Heart left ventricle (tissue), 16 donors: ENCODE measurements around the gene SETBP1. TPM values are rescaled to one million over a fixed set of nuclear protein-coding genes. Genes with fewer than 3 reads are reported as not detected.
A peak's percentile ranks its signal among the peaks of the same experiment; 100 is the strongest.

Source experiments
- ATAC-seq, 4 donors: fragments of 200-7000 bp; cut with Tn5 transposase; one replicate each; pipeline ENCODE4 v1.9.1; 2020 to 2022; ENCODE audit warnings: moderate library complexity in 4 of 4, mild to moderate bottlenecking in 3 of 4, moderate number of reproducible peaks in 1 of 4
- DNase-seq, 5 donors: peaks; one replicate each; pipeline ENCODE4 v3.0.0-alpha.2; 2020
- H3K27ac ChIP-seq, 12 donors: fragments of 200-600 bp; sonication (generic) in 4 of 12; one replicate each; pipeline versions ENCODE4 v1.5.0 to v1.8.0; 2016 to 2022; ENCODE audit warnings: mild to moderate bottlenecking in 2 of 12
- H3K27me3 ChIP-seq, 9 donors: fragments of 200-600 bp; sonication (generic) in 2 of 9; one replicate each; pipeline versions ENCODE4 v1.5.1 to v1.8.0; 2016 to 2022; ENCODE audit warnings: mild to moderate bottlenecking in 3 of 9
- H3K36me3 ChIP-seq, 9 donors: fragments of 200-600 bp; sonication (generic) in 2 of 9; one replicate each; pipeline versions ENCODE4 v1.5.0 to v1.8.0; 2018 to 2022; ENCODE audit warnings: mild to moderate bottlenecking in 2 of 9
- H3K4me1 ChIP-seq, 12 donors: fragments of 200-600 bp; sonication (generic) in 4 of 12; one replicate each; pipeline versions ENCODE4 v1.5.0 to v1.8.0; 2016 to 2022; ENCODE audit warnings: mild to moderate bottlenecking in 3 of 12
- H3K4me3 ChIP-seq, 12 donors: fragments of 200-600 bp; sonication (generic) in 4 of 12; one replicate each; pipeline versions ENCODE4 v1.5.0 to v1.8.0; 2017 to 2022; ENCODE audit warnings: mild to moderate bottlenecking in 9 of 12, moderate library complexity in 4 of 12
- H3K9me3 ChIP-seq, 12 donors: fragments of 200-600 bp; sonication (generic) in 4 of 12; one replicate each; pipeline versions ENCODE4 v1.5.0 to v1.8.0; 2016 to 2022; ENCODE audit warnings: mild to moderate bottlenecking in 1 of 12
- POLR2A ChIP-seq, 2 donors: fragments of 450-650 bp; IDR thresholded peaks; one replicate each; pipeline ENCODE4 v1.6.1; 2017; ENCODE audit warnings: antibody characterized with exemption in 2 of 2, mild to moderate bottlenecking in 2 of 2, moderate library complexity in 2 of 2
- WGBS, 4 donors: extraction: QIAGEN DNeasy Blood & Tissue Kit in 2 of 4; methylation state at CpG; one replicate each; pipeline versions ENCODE4 v1.1.5 to v1.1.7; 2013 to 2018; 5-methylcytosine and 5-hydroxymethylcytosine counted together
- intact Hi-C, 10 donors: fragments of 100-400 bp; cut with DNase I; formaldehyde crosslinking; loops; one replicate each; pipeline versions ENCODE4 v1.11.1 to v1.14.2; 2022
- polyA plus RNA-seq, 2 donors: library from polyadenylated mRNA; stranded (reverse); fragments of 200-250 nt; gene quantifications; one replicate each; pipeline ENCODE4 v1.2.3, GENCODE V29; 2013
- total RNA-seq, 9 donors: library from RNA; depleted of rRNA in 2 of 9; stranded (reverse); fragments of >200 nt in 2 of 9; fragmentation: NEBNext Ultra II Directional in 3 of 9; extraction: Animal tissue kit (Norgen Biotek cat#: 25700) in 3 of 9; gene quantifications; one replicate each; pipeline versions ENCODE4 v1.1.0 to v1.2.4, GENCODE V29; 2016 to 2023
- TF ChIP-seq, protein P1 (sequence below), 12 donors: fragments of 200-600 bp; sonication (generic) in 4 of 12; IDR thresholded peaks; one replicate each; pipeline versions ENCODE4 v1.5.0 to v1.8.0; 2018 to 2022; ENCODE audit warnings: antibody characterized with exemption in 12 of 12, mild to moderate bottlenecking in 5 of 12
- donor health status: ischemic (EF 13 %, LVEDD 7.1; RV severe dilation, severe dysfunction).
- donor health status: healthy with polysubstance abuse.
- donor health status: DM: no; HTN: yes; CAD: no.
- donor health status: DM: no; HTN: no; CAD: no.
- donor health status: ischemic (EF 25% LVEDD 6.9; RV normal size, moderate dysfunction).
- donor health status: ischemic (EF 25% LVEDD 5.7; RV mildly dilated, moderate dysfunction).
- donor health status: healthy.
- donor health status: DM: yes; HTN: yes; CAD: no.
- donor health status: ischemic (EF 35%, LVEDD 5.7; RV mildly dilated, moderate dysfunction).
- donor health status: nonischemic (EF 11% LVEDD 7.7; RV severe dilation, severe dysfunction).
- donor health status: DM: yes; HTN: yes; CAD: no.
- donor health status: PGD.
- donor health status: ischemic (EF 29% LVEDD 5.4; RV normal size, mild dysfunction).
- donor health status: nonischemic (EF 23%, LVEDD 6.1; RV moderate dilation, normal function).

SETBP1 gene
- total and polyA plus RNA-seq, 11 donors = 1.2 to 10.6 (median 5.5) TPM

DNA sequence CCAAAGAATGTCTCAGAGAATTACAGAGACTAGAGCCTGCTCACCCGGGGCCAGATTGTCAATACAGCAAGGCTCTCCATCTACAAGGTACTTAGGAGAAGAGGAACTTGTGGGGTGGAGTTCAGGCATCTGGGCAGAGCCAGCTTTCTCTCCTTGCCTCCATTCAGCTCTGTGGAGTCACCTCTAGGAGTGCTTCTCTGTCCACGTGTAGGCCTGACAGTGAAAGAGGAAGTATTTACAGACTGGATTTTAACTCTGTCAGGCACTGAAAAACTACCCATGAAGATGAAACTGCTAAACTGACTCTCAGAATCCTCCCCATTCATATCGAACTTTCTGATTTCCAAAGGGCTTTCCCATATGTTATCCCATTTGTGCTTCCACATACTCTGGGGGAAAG is 315.6 kb downstream of the SETBP1 start:
- ATAC-seq (no peak), DNase-seq (no peak)
- TF ChIP-seq, protein P1, sequence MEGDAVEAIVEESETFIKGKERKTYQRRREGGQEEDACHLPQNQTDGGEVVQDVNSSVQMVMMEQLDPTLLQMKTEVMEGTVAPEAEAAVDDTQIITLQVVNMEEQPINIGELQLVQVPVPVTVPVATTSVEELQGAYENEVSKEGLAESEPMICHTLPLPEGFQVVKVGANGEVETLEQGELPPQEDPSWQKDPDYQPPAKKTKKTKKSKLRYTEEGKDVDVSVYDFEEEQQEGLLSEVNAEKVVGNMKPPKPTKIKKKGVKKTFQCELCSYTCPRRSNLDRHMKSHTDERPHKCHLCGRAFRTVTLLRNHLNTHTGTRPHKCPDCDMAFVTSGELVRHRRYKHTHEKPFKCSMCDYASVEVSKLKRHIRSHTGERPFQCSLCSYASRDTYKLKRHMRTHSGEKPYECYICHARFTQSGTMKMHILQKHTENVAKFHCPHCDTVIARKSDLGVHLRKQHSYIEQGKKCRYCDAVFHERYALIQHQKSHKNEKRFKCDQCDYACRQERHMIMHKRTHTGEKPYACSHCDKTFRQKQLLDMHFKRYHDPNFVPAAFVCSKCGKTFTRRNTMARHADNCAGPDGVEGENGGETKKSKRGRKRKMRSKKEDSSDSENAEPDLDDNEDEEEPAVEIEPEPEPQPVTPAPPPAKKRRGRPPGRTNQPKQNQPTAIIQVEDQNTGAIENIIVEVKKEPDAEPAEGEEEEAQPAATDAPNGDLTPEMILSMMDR (IDR thresholded peaks at IDR 0.05) = no peak
- no peak for TF ChIP-seq POLR2A (IDR thresholded peaks at IDR 0.05)

DNA sequence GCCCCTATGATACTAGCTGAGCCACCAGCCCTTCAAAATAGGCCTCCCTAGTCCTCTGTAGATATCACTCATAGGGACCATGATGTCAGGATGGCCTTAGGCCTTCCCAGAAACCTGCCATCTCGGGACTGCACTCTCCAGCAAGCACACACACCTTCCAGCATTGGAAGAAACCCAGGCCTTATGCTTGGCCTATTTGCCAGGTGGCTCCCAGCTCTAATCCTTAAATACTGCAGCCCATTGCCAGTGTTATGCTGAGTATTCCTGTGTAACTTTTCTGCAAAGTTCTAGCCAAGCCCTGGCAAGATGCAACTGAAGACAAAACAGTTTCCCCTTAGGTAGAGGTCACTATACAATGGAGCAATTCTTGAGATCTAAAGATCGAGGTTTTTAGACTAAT is 316.5 kb downstream of the SETBP1 start:
- no peaks in the 10 kb centered on the region for H3K4me1 ChIP-seq
- no peaks in the 10 kb centered on the region for H3K36me3 ChIP-seq
- no peak overlapping the region for H3K4me3 ChIP-seq
- peaks cover 0 to 8% (median 0%) of the 10 kb centered on the region in 12 donors for H3K9me3 ChIP-seq
- H3K27me3 ChIP-seq = no peaks in the 10 kb centered on the region
- 90 to 93% (median 90%) methylated on average over 2 of the region's 2 CpGs for WGBS, 4 donors
- DNase-seq (no peak), ATAC-seq (no peak)
- no peak overlapping the region for H3K27ac ChIP-seq
- intact Hi-C loops = no loop called here
- TF ChIP-seq, protein P1 (IDR thresholded peaks at IDR 0.05) = no peak
- TF ChIP-seq POLR2A (IDR thresholded peaks at IDR 0.05) = no peak

More for the DNA sequence above, 315.6 kb downstream of the SETBP1 start:
- H3K9me3 ChIP-seq = peaks cover 0 to 8% (median 0%) of the 10 kb centered on the region in 12 donors
- intact Hi-C loops = no loop called here
- H3K4me3 ChIP-seq = no peak overlapping the region
- no peaks in the 10 kb centered on the region for H3K4me1 ChIP-seq
- 64 to 85% (median 78%) methylated on average over 3 of the region's 3 CpGs for WGBS, 4 donors
- no peaks in the 10 kb centered on the region for H3K36me3 ChIP-seq
- H3K27ac ChIP-seq = no peak overlapping the region
- H3K27me3 ChIP-seq = no peaks in the 10 kb centered on the region

DNA sequence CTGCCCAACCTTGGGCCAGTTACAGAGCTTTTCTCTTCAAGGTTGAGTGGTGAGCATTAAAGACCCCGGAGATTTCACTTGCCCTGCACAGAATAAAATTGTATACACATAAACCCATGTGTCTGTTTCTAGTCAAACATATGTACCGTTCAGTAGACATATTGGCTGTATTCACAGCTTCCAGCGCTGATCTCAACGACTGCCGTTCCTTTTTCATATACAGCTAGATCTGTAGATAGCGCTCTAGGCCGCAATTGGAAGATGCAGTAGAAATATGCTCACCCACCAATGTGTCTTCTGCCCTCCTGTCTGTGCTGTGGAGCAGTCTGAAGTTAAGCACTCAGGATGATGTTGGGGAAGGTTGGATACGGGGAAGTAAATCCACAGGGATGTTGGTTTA is 317.7 kb downstream of the SETBP1 start:
- DNase-seq (no peak), ATAC-seq (no peak)
- intact Hi-C loops = no loop called here
- Histone ChIP-seq H3K9me3 (peaks cover 0 to 8% (median 0%) of the 10 kb centered on the region in 12 donors), H3K4me1 (no peaks in the 10 kb centered on the region), H3K4me3 (no peak overlapping the region), H3K27ac (peak overlapping the region in 1 of 12 donors; percentile 4), H3K27me3 (no peaks in the 10 kb centered on the region), H3K36me3 (no peaks in the 10 kb centered on the region)
- WGBS, 4 donors = 96 to 97% (median 97%) methylated on average over 8 of the region's 8 CpGs
- no peak for TF ChIP-seq POLR2A (IDR thresholded peaks at IDR 0.05)
- TF ChIP-seq, protein P1 (IDR thresholded peaks at IDR 0.05) = no peak

DNA sequence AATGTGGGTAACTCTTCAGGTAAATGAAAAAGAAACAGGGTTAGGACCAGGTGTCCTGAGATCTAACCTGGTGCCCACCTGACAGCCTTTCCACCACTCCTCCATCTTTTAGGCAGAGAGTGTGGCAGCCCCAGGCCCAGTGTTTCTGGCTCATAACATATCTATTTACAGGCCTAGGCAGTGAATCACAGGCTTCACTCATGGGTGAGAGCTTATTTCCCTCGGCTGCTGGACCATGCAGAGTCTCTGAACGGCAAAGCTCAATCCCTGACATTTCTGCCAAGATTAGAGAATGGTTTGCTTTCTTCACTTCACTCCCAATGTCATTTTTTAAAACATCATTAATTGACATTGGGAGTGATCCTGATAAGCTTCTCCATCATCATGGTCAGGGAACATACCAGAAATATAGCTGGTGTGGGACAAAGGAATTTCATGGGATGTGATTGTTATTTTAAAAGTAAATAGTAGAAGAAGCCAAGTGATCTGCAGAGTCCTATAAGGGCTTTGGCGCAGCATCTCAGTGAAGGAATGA is 323.9 kb downstream of the SETBP1 start:
- no peaks in the 10 kb centered on the region for H3K4me1 ChIP-seq
- intact Hi-C loops = no loop called here
- H3K9me3 ChIP-seq = no peaks in the 10 kb centered on the region
- no peak overlapping the region for H3K27ac ChIP-seq
- TF ChIP-seq POLR2A (IDR thresholded peaks at IDR 0.05) = no peak
- TF ChIP-seq, protein P1 (IDR thresholded peaks at IDR 0.05) = no peak
- no peak for DNase-seq
- no peak for ATAC-seq
- no peaks in the 10 kb centered on the region for H3K27me3 ChIP-seq
- WGBS, 4 donors = 80 to 97% (median 88%) methylated on average over 3 of the region's 3 CpGs
- no peak overlapping the region for H3K4me3 ChIP-seq
- H3K36me3 ChIP-seq = peaks cover 0 to 4% (median 0%) of the 10 kb centered on the region in 9 donors
